Activated CD8-positive, alpha-beta T cell treated with anti-CD3 and anti-CD28 coated beads for 36 hours (primary cell): ENCODE measurements around the gene ALAD. TPM values are rescaled to one million over a fixed set of nuclear protein-coding genes. Genes with fewer than 3 reads are reported as not detected.
"Not testable (repeated sequence)": the region's sequence is repeated elsewhere in the genome, so short reads cannot be mapped to it uniquely, and the experiment has no call there.

Experiments used
- ATAC-seq: fragments of 200-7000 bp; cut with Tn5 transposase; one replicate; pipeline ENCODE4 v1.10.0; 2021; ENCODE audit warnings: mild to moderate bottlenecking, moderate library complexity
- CTCF ChIA-PET: fragments of 350-600 bp; sonication (Branson Sonifier 250); formaldehyde crosslinking; loops from one replicate; lab custom pipeline; 2021; ENCODE audit warnings: antibody characterized with exemption; lab: Charles Lee
- POLR2A ChIA-PET: fragments of 350-600 bp; sonication (Branson Sonifier 250); formaldehyde crosslinking; loops from one replicate; lab custom pipeline; 2021; ENCODE audit warnings: antibody characterized with exemption; lab: Charles Lee
- DNase-seq: peaks from one replicate; pipeline ENCODE4 v3.0.0-alpha.2; 2020
- H3K27ac Mint-ChIP-seq: one replicate; pipeline ENCODE4 v1.8.0; 2021; ENCODE audit warnings: mild to moderate bottlenecking, mixed read lengths
- H3K27me3 Mint-ChIP-seq: one replicate; pipeline ENCODE4 v1.8.0; 2021; ENCODE audit warnings: mixed read lengths
- H3K36me3 Mint-ChIP-seq: one replicate; pipeline ENCODE4 v1.8.0; 2021; ENCODE audit warnings: low read depth, mixed read lengths
- H3K4me1 Mint-ChIP-seq: one replicate; pipeline ENCODE4 v1.8.0; 2021; ENCODE audit warnings: low read depth, mixed read lengths
- H3K4me3 Mint-ChIP-seq: one replicate; pipeline ENCODE4 v1.8.0; 2021; ENCODE audit warnings: mild to moderate bottlenecking, moderate library complexity, mixed read lengths
- H3K9me3 Mint-ChIP-seq: one replicate; pipeline ENCODE4 v1.8.0; 2021; ENCODE audit warnings: mixed read lengths
- CTCF ChIP-seq: fragments of 200-600 bp; IDR thresholded peaks from one replicate; pipeline ENCODE4 v1.8.0; 2022; ENCODE audit warnings: antibody characterized with exemption, mild to moderate bottlenecking
- intact Hi-C: fragments of 100-400 bp; cut with micrococcal nuclease; formaldehyde crosslinking; loops from one replicate; pipeline ENCODE4 v1.10.0; 2022
- total RNA-seq, 2 experiments: library from RNA; stranded (reverse); gene quantifications; one replicate each; pipeline ENCODE4 v1.2.3, GENCODE V29; 2021

Gene ALAD
- total RNA-seq, 2 experiments from 2014 or later = 16.2 to 16.3 TPM

DNA sequence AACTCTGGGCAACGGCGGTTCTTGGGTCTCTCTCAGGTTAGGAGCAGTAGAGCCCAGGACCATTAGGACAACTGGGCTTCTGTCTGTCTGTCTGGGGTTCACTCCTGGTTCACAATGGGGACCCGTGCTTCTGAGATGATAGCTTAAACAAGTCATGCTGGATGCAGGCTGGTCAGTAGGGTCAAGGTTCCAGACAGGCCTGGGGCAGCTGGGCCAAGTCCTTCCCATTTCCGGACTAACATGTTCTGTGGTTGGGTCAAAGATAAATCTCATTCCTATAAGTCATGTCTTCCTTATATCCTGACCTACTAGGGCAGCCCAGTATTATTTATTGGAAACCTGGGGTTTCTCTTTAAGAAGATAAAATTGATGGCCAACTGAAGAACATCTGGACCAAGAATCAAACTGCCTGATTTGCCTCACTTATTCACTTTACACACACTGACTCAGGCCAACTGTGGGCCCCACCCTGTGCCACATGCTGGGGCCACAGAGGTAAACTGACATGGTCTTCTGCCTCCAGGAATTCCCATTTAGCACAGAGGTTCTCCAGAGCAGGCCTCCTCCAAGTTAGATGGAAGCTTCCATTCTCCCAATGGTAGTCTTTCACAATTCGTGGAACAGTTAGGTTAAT is 32.6 kb downstream of the ALAD start:
- ChIA-PET POLR2A (no interaction called here), CTCF (interaction anchor here (0.6 kb wide), 1 partner anchor 183 kb away, joined by 3 read pairs; no protein-coding TSS in a partner anchor)
- Mint-ChIP-seq H3K4me3 (no peak overlapping the region), H3K36me3 (no peaks in the 10 kb centered on the region), H3K27ac (no peak overlapping the region), H3K27me3 (no peaks in the 10 kb centered on the region), H3K4me1 (no peaks in the 10 kb centered on the region), H3K9me3 (no peaks in the 10 kb centered on the region)
- intact Hi-C loops = no loop called here
- DNase-seq (no peak), ATAC-seq (no peak)
- no peak for TF ChIP-seq CTCF

DNA sequence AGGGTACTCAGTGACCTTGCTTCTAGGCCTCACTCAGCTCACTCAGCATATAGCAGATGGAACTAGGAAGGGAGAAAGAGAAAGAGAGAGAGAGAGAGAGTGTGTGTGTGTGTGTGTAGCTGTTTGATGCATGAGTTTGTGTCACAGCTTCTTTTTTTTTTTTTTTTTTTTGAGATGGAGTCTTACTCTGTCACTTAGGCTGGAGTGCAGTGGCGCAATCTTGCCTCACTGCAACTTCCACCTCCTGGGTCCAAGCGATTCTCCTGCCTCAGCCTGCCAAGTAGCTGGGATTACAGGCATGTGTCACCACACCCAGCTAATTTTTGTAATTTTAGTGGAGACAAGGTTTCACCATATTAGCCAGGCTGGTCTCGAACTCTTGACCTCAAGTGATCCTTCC is 35.4 kb downstream of the ALAD start:
- H3K27me3 Mint-ChIP-seq, DNase-seq, H3K9me3 Mint-ChIP-seq, ATAC-seq, CTCF ChIA-PET, intact Hi-C loops, H3K27ac Mint-ChIP-seq, H3K36me3 Mint-ChIP-seq, H3K4me1 Mint-ChIP-seq, H3K4me3 Mint-ChIP-seq: not testable (repeated sequence)
- POLR2A ChIA-PET = interaction anchor here (0.9 kb wide), 1 partner anchor 26 kb away, joined by 3 read pairs; the partner anchor contains the start of gene WDR31

GRCh38 chr9:113364951-113365350 is 36.1 kb downstream of the ALAD start:
- no peak for TF ChIP-seq CTCF
- no peak overlapping the region for H3K27ac Mint-ChIP-seq
- H3K36me3 Mint-ChIP-seq = no peaks in the 10 kb centered on the region
- peaks cover 10% of the 10 kb centered on the region for H3K4me1 Mint-ChIP-seq
- ChIA-PET CTCF (interaction anchor here (0.9 kb wide), 1 partner anchor 11 kb away, joined by 3 read pairs; no protein-coding TSS in a partner anchor), POLR2A (interaction anchor here (0.9 kb wide), 1 partner anchor 25 kb away, joined by 3 read pairs; the partner anchor contains the start of gene WDR31)
- ATAC-seq = no peak
- DNase-seq = no peak
- intact Hi-C loops = no loop called here
- no peaks in the 10 kb centered on the region for H3K9me3 Mint-ChIP-seq
- no peak overlapping the region for H3K4me3 Mint-ChIP-seq
- H3K27me3 Mint-ChIP-seq = no peaks in the 10 kb centered on the region

DNA sequence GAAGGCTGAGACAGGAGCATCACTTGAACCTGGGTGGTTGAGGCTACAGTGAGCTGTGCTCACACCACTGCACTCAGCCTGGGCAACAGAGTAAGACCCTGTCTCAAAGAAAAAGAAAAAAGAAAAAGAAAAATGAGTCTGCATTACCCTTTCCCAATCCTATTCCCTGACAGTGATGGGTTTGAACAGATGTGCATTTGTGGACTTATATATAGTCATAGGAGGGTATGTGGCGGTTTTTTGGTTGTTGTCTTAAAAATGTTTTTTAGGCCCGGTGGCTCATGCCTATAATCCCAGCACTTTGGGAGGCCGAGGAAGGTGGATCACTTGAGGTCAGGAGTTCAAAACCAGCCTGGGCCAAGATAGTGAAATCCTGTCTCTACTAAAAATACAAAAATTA is 37.7 kb downstream of the ALAD start:
- Mint-ChIP-seq H3K27ac (no peak overlapping the region), H3K9me3 (no peaks in the 10 kb centered on the region), H3K36me3 (no peaks in the 10 kb centered on the region), H3K27me3 (no peaks in the 10 kb centered on the region), H3K4me1 (peaks cover 10% of the 10 kb centered on the region), H3K4me3 (no peak overlapping the region)
- DNase-seq (no peak), ATAC-seq (no peak)
- intact Hi-C loops = no loop called here
- ChIA-PET POLR2A (interaction anchor here (1.8 kb wide), 1 partner anchor 10 kb away, joined by 4 read pairs; no protein-coding TSS in a partner anchor), CTCF (interaction anchor here (1.3 to 1.5 kb wide), 3 partner anchors 8 to 252 kb away, joined by 3 to 4 read pairs (median 4); no protein-coding TSS in a partner anchor)
- no peak for TF ChIP-seq CTCF

DNA sequence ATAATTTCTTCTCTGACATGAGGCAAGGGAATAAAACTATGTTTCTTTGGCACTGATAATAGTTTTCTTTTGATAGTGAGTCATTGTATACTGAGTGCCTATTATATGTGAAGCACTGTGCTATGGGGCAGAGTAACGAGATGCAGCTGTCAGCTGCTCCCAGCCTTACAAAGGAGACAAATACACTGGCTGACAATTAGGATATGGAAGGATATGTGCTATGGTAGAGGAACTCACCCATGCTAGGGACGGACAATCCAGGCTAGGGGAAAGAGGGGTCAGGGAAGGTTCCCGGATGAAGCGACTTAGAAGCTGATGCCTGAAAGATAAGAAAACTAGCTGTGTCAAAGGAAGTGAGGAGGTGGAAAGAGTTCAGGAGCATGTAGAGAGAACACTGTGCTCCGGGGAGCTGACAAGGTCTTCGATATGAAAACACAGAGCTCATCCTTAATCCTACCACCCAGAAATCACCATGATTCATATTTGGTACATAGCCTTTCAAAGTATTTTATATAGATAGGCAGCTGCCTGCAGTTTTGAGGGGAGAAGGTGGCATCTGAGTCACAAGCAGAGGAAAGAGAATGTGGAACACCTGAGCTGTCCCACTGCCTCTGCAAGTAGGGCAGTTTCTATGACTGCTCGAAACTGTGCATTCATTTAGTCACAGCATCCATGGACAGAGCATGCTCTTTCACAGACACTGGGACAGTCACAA is 39.6 kb downstream of the ALAD start:
- intact Hi-C loops = no loop called here
- peaks cover 10% of the 10 kb centered on the region for H3K4me1 Mint-ChIP-seq
- no peaks in the 10 kb centered on the region for H3K9me3 Mint-ChIP-seq
- DNase-seq (peak; percentile 39), ATAC-seq (peak; percentile 91)
- ChIA-PET CTCF (interaction anchor here (0.9 to 1.5 kb wide), 4 partner anchors 9 to 52 kb away, joined by 3 to 4 read pairs (median 4); no protein-coding TSS in a partner anchor), POLR2A (interaction anchor here (0.9 to 1.8 kb wide), 3 partner anchors 9 to 49 kb away, joined by 3 to 4 read pairs (median 4); partner anchors contain the start of genes BSPRY, C9orf43 and POLE3)
- no peak overlapping the region for H3K4me3 Mint-ChIP-seq
- no peaks in the 10 kb centered on the region for H3K27me3 Mint-ChIP-seq
- H3K27ac Mint-ChIP-seq = no peak overlapping the region
- no peak for TF ChIP-seq CTCF
- no peaks in the 10 kb centered on the region for H3K36me3 Mint-ChIP-seq
